LNCaP clone FGC (cell line): Measurements from ENCODE around the gene KRTAP10-2.
"Not testable (repeated sequence)": the region's sequence is repeated elsewhere in the genome, so short reads cannot be mapped to it uniquely, and the experiment has no call there.

Experiments used
- DNase-seq: peaks from one replicate; pipeline ENCODE4 v3.0.0-alpha.2; 2011; ENCODE audit warnings: low read depth
- H3K4me3 ChIP-seq: 2 replicates; pipeline ENCODE4 v1.5.1; 2011; ENCODE audit warnings: mild to moderate bottlenecking, low read depth, low read length, control low read depth
- TF ChIP-seq, protein P1 (sequence below): IDR thresholded peaks from 2 replicates; pipeline ENCODE4 v1.5.1; 2012; ENCODE audit warnings: mild to moderate bottlenecking; ENCODE audit not compliant: control insufficient read depth, insufficient read depth; ENCODE audit errors: extremely low read depth

Gene KRTAP10-2

DNA sequence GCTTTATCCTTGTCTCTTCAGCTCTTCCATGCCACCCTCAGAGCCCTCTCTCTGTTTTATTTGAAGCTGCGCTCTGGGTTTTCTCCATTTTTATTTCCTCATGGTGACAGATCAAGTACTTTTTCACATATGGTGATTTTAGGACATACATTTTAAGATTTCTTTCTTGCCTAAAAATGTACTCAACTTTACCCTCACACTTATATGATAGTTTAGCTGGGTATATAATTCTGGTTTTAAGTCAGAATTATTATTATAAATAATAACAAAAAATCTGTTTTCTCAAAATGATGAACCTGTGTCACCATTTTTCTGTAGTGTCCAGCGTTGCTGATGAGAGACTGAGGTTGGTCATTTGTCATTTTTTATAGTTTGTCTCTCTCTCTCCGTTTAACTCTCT, 29.9 kb upstream of the KRTAP10-2 start:
- DNase-seq, result no peak
- TF ChIP-seq, protein P1, sequence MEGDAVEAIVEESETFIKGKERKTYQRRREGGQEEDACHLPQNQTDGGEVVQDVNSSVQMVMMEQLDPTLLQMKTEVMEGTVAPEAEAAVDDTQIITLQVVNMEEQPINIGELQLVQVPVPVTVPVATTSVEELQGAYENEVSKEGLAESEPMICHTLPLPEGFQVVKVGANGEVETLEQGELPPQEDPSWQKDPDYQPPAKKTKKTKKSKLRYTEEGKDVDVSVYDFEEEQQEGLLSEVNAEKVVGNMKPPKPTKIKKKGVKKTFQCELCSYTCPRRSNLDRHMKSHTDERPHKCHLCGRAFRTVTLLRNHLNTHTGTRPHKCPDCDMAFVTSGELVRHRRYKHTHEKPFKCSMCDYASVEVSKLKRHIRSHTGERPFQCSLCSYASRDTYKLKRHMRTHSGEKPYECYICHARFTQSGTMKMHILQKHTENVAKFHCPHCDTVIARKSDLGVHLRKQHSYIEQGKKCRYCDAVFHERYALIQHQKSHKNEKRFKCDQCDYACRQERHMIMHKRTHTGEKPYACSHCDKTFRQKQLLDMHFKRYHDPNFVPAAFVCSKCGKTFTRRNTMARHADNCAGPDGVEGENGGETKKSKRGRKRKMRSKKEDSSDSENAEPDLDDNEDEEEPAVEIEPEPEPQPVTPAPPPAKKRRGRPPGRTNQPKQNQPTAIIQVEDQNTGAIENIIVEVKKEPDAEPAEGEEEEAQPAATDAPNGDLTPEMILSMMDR, result no peak
- no peak overlapping the region for H3K4me3 ChIP-seq

DNA sequence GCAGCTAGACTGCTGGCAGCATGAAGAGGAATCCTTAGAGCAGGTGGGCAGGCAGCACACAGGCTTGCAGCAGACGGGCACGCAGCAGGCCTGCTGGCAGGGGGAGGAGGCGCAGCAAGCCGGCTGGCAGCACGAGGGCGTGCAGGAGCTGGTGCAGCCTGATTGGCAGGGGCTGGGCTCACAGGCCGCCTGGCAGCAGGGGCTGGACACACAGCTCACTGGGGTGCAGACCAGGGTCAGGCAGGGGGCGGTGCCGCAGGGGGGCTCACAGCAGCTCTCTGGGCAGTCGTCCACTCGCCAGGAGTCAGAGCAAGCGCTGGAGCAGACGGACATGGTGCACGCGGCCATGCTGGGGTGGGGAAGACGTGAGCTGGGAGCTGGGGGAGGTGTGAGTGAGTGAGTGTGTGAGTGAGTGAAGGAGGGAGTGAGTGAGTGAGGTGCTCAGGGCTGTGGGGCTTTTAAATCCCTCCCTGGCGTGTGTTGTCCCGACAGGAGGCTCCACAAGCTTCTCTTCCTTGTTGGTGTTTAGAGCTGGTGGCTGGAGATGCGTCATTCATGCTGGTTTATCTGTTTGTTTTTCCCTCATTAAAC, 29.0 kb upstream of the KRTAP10-2 start, which contains the start of gene KRTAP10-5:
Gene KRTAP10-5 (minus strand): TSS at position 374 of the 591 bp plus-strand sequence. CDS start 26 bp downstream, at position 348.
- DNase-seq, H3K4me3 ChIP-seq: not testable (repeated sequence)

DNA sequence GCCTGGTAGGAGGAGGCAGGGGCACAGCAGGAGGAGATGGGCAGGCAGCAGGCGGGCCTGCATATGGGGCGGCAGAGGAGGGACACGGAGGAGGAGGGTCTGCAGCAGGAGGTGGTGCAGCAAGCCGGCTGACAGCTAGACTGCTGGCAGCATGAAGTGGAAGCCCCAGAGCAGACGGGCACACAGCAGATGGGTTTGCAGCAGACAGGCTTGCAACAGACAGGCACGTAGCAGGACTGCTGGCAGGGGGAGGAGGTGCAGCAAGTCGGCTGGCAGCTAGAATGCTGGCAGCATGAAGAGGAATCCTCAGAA, 28.5 kb upstream of the KRTAP10-2 start:
- DNase-seq, result no peak
- TF ChIP-seq, protein P1, result no peak
- H3K4me3 ChIP-seq, result no peak overlapping the region

DNA sequence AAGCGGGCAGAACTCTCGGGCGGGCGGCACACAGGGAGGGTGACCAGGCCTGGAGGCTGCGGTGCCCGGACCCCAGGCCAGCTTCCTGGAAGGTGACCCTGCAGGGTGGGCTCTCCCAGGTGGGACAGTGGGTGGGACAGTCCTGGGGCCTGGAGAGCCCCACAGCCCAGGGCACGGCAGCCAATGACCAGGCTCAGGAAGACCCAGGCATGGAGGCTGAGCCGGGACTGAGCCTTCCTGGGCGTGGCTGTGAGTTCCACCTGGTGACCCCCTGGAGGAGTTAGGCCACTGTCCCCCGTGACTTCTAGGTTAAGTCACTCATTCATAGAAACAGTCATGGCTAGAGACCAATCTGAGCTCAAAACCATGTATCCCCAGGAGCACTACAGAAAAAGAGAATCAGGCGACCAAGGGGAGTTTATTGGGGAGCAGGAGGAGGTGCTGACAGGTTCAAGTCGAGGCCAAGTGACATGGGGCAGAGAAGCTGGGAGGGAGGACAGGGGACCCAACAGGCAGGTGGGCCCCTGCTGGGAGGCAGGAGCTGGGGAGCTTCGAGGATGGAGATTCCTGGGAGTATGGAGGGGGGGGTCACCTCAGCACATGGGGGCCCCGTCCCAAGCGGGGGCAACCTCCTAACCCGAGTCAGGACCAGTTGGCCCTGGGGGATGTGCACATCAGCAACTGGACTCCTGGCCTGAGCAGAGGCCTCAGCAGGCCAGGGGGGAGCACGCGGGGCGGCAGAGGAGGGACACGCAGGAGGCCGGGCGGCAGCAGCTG, 27.9 kb upstream of the KRTAP10-2 start:
- TF ChIP-seq, protein P1, result no peak
- DNase-seq, result no peak

DNA sequence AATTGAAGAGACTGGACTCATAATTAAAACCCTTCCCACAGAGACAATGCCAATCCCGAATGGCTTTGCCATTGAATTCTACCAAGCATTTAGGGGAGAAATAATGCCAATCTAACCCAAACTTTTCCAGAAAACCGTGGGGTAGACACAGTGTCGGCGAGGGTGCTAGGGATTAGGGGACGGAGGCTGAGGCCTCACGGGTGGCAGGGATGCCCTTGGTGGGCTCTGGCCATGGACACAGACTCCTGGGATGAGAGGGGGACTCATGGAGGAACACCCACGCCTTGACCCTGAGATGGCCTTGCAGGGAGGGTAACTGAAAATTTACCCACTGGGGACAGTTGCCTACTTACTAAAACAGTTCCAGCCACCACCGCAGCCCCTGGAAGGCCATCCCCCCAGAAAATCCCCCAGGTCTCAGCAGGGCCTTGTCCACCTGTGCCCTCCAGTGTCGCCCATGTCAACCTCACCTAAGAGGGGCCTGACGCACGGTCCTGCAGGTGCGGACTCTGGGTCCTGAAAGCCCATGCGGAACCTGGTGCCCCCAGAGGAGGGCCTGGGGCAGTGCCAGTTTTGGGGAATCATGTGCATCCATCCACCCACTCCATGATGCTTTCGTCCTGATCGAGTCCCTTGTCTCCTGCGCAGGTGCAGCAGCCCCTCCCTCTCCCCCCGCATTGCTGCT, 27.2 kb upstream of the KRTAP10-2 start:
- TF ChIP-seq, protein P1, result no peak
- no peak for DNase-seq
- no peak overlapping the region for H3K4me3 ChIP-seq

More for the DNA sequence above, 27.9 kb upstream of the KRTAP10-2 start:
- H3K4me3 ChIP-seq, result no peak overlapping the region

DNA sequence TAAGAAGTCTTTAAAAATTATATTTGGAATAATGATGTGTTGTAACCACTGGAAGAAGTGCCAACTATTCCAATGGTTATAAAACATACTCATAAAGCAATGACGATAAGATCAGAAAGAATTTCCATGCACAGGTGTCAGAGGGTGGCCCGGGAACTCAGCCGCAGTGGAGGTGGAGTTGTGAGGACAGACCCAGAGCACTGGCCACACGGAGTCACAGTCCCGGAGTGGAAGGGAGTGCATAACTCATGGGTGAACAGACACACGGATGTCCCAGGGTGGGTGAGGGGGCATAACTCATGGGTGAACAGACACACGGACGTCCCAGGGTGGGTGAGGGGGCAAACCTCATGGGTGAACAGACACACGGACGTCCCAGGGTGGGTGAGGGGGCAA, 24.7 kb upstream of the KRTAP10-2 start:
- H3K4me3 ChIP-seq, result no peak overlapping the region
- DNase-seq, result no peak
- TF ChIP-seq, protein P1, result no peak

DNA sequence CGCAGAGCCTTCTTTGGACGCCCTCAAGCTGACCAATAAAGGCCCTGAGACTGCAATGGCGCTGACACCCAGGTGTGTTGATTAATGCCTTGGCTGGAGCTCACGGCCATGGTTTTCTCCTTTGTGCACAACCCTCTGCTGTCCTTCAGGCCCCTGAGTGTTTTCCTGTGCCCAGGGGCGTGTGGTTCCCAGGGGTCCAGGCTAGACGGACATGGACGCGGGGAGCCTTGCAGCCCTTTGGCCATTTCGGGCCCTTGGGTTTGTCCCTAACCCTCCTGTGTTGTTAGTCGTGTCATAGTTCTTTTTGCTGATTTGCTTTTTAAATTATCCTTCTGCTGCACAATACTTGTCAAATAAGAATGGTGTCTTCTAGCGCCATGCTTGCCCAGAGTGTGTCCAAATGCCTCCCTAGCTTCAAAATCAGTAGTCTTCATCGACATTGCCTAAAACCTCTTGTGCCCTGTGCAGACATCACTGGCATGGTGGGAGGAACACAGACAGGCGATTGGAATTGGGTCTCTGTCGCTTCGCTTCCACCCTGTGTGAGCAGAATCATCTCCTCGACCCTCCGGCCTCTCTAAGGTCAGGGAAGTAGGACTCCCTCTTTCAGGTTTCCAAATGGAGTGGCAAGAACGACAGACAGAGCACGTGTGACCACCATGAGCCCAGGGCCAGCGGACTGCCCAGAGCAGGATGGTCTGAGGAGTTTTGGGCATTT, 24.2 kb upstream of the KRTAP10-2 start:
- TF ChIP-seq, protein P1, result no peak
- DNase-seq, result no peak

More for the DNA sequence above, 24.2 kb upstream of the KRTAP10-2 start:
- no peak overlapping the region for H3K4me3 ChIP-seq
